GM12874 (cell line): ENCODE measurements around the gene PLA2G5.

Experiments
- TF ChIP-seq, protein P1 (sequence below): IDR thresholded peaks from 2 replicates; pipeline ENCODE4 v1.5.1; 2011; ENCODE audit warnings: low read depth, mild to moderate bottlenecking, control low read depth, low read length, moderate library complexity; ENCODE audit not compliant: insufficient read depth

PLA2G5 gene

GRCh38 chr1:20076710-20077461 is 6.9 kb downstream of the PLA2G5 start:
- TF ChIP-seq, protein P1, sequence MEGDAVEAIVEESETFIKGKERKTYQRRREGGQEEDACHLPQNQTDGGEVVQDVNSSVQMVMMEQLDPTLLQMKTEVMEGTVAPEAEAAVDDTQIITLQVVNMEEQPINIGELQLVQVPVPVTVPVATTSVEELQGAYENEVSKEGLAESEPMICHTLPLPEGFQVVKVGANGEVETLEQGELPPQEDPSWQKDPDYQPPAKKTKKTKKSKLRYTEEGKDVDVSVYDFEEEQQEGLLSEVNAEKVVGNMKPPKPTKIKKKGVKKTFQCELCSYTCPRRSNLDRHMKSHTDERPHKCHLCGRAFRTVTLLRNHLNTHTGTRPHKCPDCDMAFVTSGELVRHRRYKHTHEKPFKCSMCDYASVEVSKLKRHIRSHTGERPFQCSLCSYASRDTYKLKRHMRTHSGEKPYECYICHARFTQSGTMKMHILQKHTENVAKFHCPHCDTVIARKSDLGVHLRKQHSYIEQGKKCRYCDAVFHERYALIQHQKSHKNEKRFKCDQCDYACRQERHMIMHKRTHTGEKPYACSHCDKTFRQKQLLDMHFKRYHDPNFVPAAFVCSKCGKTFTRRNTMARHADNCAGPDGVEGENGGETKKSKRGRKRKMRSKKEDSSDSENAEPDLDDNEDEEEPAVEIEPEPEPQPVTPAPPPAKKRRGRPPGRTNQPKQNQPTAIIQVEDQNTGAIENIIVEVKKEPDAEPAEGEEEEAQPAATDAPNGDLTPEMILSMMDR = no peak

GRCh38 chr1:20078171-20078651 is 8.2 kb downstream of the PLA2G5 start:
- TF ChIP-seq, protein P1 = no peak

- TF ChIP-seq, protein P1 = no peak
These were observed 8.7 kb downstream of the PLA2G5 start for GRCh38 chr1:20078711-20079110.

DNA sequence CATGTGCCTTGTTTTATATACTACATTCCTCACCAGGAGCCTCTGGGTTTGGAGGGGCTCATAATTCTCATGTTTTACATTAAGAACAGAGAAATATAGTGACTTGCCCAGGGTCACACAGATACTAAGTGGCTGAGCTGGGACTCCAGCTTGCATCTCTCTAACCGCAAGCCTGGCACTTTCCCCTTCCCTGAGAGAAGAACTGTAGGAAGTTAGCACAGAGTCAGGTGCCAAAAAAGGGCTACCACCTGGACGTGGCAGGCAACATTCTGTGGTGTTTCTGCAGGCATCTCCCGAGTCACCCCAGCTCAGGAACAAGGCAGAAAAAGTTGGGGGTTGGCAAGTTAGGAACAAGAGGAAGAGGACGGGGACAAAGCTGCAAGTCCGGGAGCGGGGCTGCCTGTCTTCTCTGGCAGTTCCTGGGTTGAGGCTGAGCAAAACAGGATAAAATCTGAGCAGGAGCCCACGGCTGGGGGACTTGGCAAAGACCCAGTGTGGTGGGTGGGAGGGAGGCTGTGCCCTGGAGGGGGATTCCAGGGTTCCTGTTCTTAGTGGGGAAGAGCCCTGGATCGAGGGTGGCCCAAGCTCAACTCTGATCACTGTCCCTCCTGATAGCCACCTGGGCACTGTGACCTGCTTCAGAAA is 9.8 kb downstream of the PLA2G5 start:
- TF ChIP-seq, protein P1 = no peak

- TF ChIP-seq, protein P1 = no peak
These were observed 10.7 kb downstream of the PLA2G5 start for GRCh38 chr1:20080441-20081352.

- TF ChIP-seq, protein P1 = no peak
These were observed 11.4 kb downstream of the PLA2G5 start for GRCh38 chr1:20081353-20081810.

DNA sequence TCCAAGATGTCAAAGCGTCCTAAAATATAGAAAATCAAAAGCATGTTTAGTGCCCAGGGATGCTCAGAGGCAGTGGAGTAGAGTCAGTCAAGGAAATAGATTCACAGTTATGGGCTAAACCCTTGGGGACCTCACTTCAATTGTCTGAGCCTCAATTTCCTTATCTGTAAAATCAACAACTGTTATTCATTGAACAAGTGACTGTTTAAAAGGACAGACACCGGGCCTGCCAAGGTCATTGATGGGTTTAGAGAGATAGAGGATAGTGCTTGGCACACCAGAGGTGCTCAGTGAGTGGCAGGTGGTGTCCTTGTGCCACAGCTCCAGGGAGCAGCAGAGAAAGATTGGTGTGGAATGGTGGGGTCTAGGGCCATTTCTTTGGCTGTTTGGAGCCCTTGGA is 12.8 kb downstream of the PLA2G5 start:
- TF ChIP-seq, protein P1 = no peak
